ENCODE data around the gene MEAK7. TPM values are rescaled to one million over a fixed set of nuclear protein-coding genes. Genes with fewer than 3 reads are reported as not detected.

Gene MEAK7
- total and polyA plus RNA-seq, 2 of the 8 experiments (the other 6 are each of a cell fraction or from before 2014, with no cell fraction given) = 9.6 to 19.6 TPM

DNA sequence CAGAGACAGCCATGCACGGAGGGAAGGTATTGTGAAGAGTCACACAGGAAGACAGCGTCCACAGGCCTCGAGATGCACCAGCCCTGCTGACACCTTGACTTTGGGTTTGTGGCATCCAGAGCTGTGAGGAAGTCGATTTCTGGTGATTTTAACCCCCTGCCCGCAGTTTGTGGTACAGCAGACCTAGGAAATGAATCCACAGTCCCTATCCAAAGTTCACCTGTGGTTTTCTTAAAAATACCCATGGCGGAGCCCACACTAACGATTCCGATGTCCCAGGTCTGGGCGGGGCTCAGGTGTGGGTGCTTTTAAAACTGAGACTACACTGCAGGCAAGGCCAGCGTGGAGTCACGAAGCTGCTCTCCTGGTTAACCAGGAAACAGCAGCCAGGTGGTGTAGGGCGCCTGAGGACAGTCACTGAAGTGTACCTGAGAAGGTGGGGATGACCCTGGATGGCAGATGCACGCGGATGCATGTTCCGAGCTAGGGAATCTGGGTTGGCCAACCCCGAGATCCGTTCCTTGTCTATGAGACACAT, 14.4 kb upstream of the MEAK7 start:
- Histone ChIP-seq H3K4me2 (ENCODE audit: insufficient read depth in 1 of 2, low read depth in 2 of 2, low read length in 2 of 2) (no peak overlapping the region), H3K79me2 (ENCODE audit: control insufficient read depth in 1 of 2, insufficient read depth in 2 of 2, low read length in 2 of 2) (no peaks in the 10 kb centered on the region), H3K9ac (replicated peaks in 1 of 4; ENCODE audit: extremely low read depth in 1 of 4, low read depth in 3 of 4, low read length in 3 of 4) (no peak overlapping the region), H2BK120ac (replicated peaks; ENCODE audit: low read depth, low read length) (no peak overlapping the region), H3K14ac (ENCODE audit: insufficient read length) (no peak overlapping the region), H2BK15ac (ENCODE audit: low read length) (no peak overlapping the region), H3K23me2 (ENCODE audit: low read depth, low read length) (no peaks in the 10 kb centered on the region), H3K23ac (ENCODE audit: insufficient read length) (no peak overlapping the region), H3K4me3 (ENCODE audit: extremely low read depth in 1 of 4, insufficient read depth in 2 of 4, low read depth in 3 of 4, low read length in 4 of 4) (no peak overlapping the region), H3K36me3 (ENCODE audit: control insufficient read depth in 2 of 4, insufficient read depth in 4 of 4, low read length in 3 of 4) (no peaks in the 10 kb centered on the region), H3K4me1 (replicated peaks in 1 of 4; ENCODE audit: control insufficient read depth in 3 of 4, insufficient read depth in 4 of 4, low read length in 3 of 4) (peaks cover 0 to 9% (median 3%) of the 10 kb centered on the region in 4 experiments; a peak in 5 of 7 replicates), H2BK5ac (ENCODE audit: low read depth, low read length) (peak overlapping the region; percentile 75; the same call in 1 of the 2 replicates), H2AK5ac (ENCODE audit: low read depth, low read length) (no peak overlapping the region), H3K18ac (ENCODE audit: extremely low read depth, low read length) (peak overlapping the region; percentile 7; the same call in 1 of the 2 replicates), H3K27me3 (replicated peaks in 1 of 4; ENCODE audit: control insufficient read depth in 3 of 4, extremely low read depth in 1 of 4, insufficient read depth in 3 of 4, low read length in 3 of 4) (no peaks in the 10 kb centered on the region; a peak in 1 of 7 replicates), H2BK12ac (ENCODE audit: low read depth, low read length) (no peak overlapping the region), H2BK20ac (ENCODE audit: low read length) (0 out of 2 replicates have a peak overlapping the region, but pooled peaks have one; percentile 80), H2AFZ (ENCODE audit: low read length) (no peak overlapping the region), H3K4ac (replicated peaks; ENCODE audit: insufficient read length, low read depth, low read length) (no peak overlapping the region), H4K91ac (replicated peaks; ENCODE audit: insufficient read length, low read length) (no peak overlapping the region), H4K20me1 (replicated peaks in 1 of 2; ENCODE audit: control insufficient read depth in 1 of 2, insufficient read depth in 2 of 2, low read length in 2 of 2) (no peaks in the 10 kb centered on the region), H3K27ac (ENCODE audit: low read depth, low read length) (no peak overlapping the region), H4K5ac (ENCODE audit: insufficient read length, low read depth, low read length) (no peak overlapping the region), H4K8ac (ENCODE audit: extremely low read depth, insufficient read depth, low read length) (no peak overlapping the region), H3K79me1 (ENCODE audit: low read depth, low read length) (no peaks in the 10 kb centered on the region), H3K56ac (replicated peaks; ENCODE audit: insufficient read length, low read depth, low read length) (no peak overlapping the region), H3K9me3 (ENCODE audit: insufficient read depth in 2 of 2, low read depth in 1 of 2, low read length in 1 of 2) (no peaks in the 10 kb centered on the region; a peak in 1 of 4 replicates)
- TF ChIP-seq POLR2A (IDR thresholded peaks at IDR 0.05; ENCODE audit: control extremely low read depth in 1 of 2, low read depth in 2 of 2, low read length in 2 of 2) = no peak
- no peak for FAIRE-seq
- ChIA-PET POLR2A (ENCODE audit: partially characterized antibody) (interaction anchor here (1.0 to 2.1 kb wide), 5 partner anchors 9 to 100 kb away, joined by 3 to 8 read pairs (median 3); no protein-coding TSS in a partner anchor), CTCF (ENCODE audit: partially characterized antibody) (interaction anchor here (0.7 to 5.1 kb wide), 9 partner anchors 7 to 236 kb away, joined by 3 to 30 read pairs (median 4); no protein-coding TSS in a partner anchor)
- 91% methylated on average over 17 of the region's 17 CpGs; no CpG with 5 or more reads in 1 of the 2 experiments for WGBS, 2 experiments (ENCODE audit: extremely low coverage in 1 of 2, insufficient coverage in 1 of 2, insufficient read length in 1 of 2, insufficient replicate concordance in 2 of 2, low coverage in 1 of 2, low lambda C conversion rate in 2 of 2, missing lambda C conversion rate in 1 of 2)
- no peak for DNase-seq (ENCODE audit: low read depth in 1 of 2, low spot score in 2 of 2)
